ENCODE data around the gene IFT122. TPM values are rescaled to one million over a fixed set of nuclear protein-coding genes. Genes with fewer than 3 reads are reported as not detected.

IFT122 gene
- polyA plus RNA-seq, 6 donors from 2014 or later: 4.4 to 9.7 (median 5.1) TPM; not detected in 1

- Mint-ChIP-seq H3K9me3 (no peaks in the 10 kb centered on the region), H3K27me3 (no peaks in the 10 kb centered on the region), H3K4me1 (peaks cover 58 to 86% (median 63%) of the 10 kb centered on the region in 3 donors), H3K4me3 (peak overlapping the region in 7 of 8 donors; percentile 47 to 93 (median 84)), H3K27ac (peak overlapping the region in 4 of 6 donors; percentile 53 to 85 (median 65)), H3K36me3 (peaks cover 16 to 40% of the 10 kb centered on the region in 2 donors)
- DNase-seq: no peak
- ATAC-seq (ENCODE audit: low read depth in 2 of 2): no peak
These were observed 6.5 kb upstream of the IFT122 start for GRCh38 chr3:129433565-129433964.

- H3K4me3 Mint-ChIP-seq: peak overlapping the region; percentile 29 to 93 (median 86)
These were observed 5.9 kb upstream of the IFT122 start for GRCh38 chr3:129434140-129434539.

GRCh38 chr3:129435367-129435766 lies 4.7 kb upstream of the IFT122 start:
- Mint-ChIP-seq H3K9me3 (no peaks in the 10 kb centered on the region), H3K27ac (peak overlapping the region in 5 of 6 donors; percentile 26 to 90 (median 44)), H3K36me3 (peaks cover 16 to 40% of the 10 kb centered on the region in 2 donors), H3K4me3 (peak overlapping the region; percentile 76 to 93 (median 88)), H3K27me3 (no peaks in the 10 kb centered on the region), H3K4me1 (peaks cover 54 to 74% (median 55%) of the 10 kb centered on the region in 3 donors)
- DNase-seq (no peak), ATAC-seq (ENCODE audit: low read depth in 2 of 2) (no peak)

More at GRCh38 chr3:129434140-129434539, 5.9 kb upstream of the IFT122 start:
- Mint-ChIP-seq H3K4me1 (peaks cover 53 to 82% (median 58%) of the 10 kb centered on the region in 3 donors), H3K27me3 (no peaks in the 10 kb centered on the region), H3K9me3 (no peaks in the 10 kb centered on the region), H3K27ac (peak overlapping the region in 5 of 6 donors; percentile 15 to 85 (median 60)), H3K36me3 (peaks cover 16 to 40% of the 10 kb centered on the region in 2 donors)
- DNase-seq (no peak), ATAC-seq (ENCODE audit: low read depth in 2 of 2) (no peak)

- Mint-ChIP-seq H3K9me3 (no peaks in the 10 kb centered on the region), H3K36me3 (peaks cover 8 to 26% of the 10 kb centered on the region in 2 donors), H3K4me3 (peak overlapping the region; percentile 86 to 100 (median 97)), H3K27me3 (no peaks in the 10 kb centered on the region), H3K27ac (peak overlapping the region; percentile 81 to 99 (median 97)), H3K4me1 (peaks cover 57 to 68% (median 60%) of the 10 kb centered on the region in 3 donors)
- DNase-seq: peak; percentile 57
- ATAC-seq (ENCODE audit: low read depth in 2 of 2): peak; percentile 22 to 29
These were observed 703 bp upstream of the IFT122 start for GRCh38 chr3:129439226-129439816.

- no peaks in the 10 kb centered on the region for H3K27me3 Mint-ChIP-seq
- ATAC-seq (ENCODE audit: low read depth in 2 of 2): peak; percentile 31
- H3K9me3 Mint-ChIP-seq: no peaks in the 10 kb centered on the region
- H3K4me1 Mint-ChIP-seq: peaks cover 45 to 54% (median 47%) of the 10 kb centered on the region in 3 donors
- H3K36me3 Mint-ChIP-seq: peaks cover 8 to 21% of the 10 kb centered on the region in 2 donors
- peak; percentile 5 for DNase-seq
- H3K27ac Mint-ChIP-seq: peak overlapping the region; percentile 81 to 99 (median 97)
- peak overlapping the region; percentile 86 to 100 (median 97) for H3K4me3 Mint-ChIP-seq
These were observed 680 bp downstream of the IFT122 start for GRCh38 chr3:129440618-129441190.

- no peak for ATAC-seq (ENCODE audit: low read depth in 2 of 2)
- no peak for DNase-seq
These were observed 1.2 kb downstream of the IFT122 start for GRCh38 chr3:129441215-129441614.

GRCh38 chr3:129441782-129442181 lies 1.8 kb downstream of the IFT122 start:
- Mint-ChIP-seq H3K9me3 (no peaks in the 10 kb centered on the region), H3K4me1 (peaks cover 35 to 43% (median 36%) of the 10 kb centered on the region in 3 donors), H3K27ac (peak overlapping the region in 3 of 6 donors; percentile 90 to 97 (median 97)), H3K36me3 (peaks cover 8 to 11% of the 10 kb centered on the region in 2 donors), H3K4me3 (peak overlapping the region in 6 of 8 donors; percentile 62 to 97 (median 89)), H3K27me3 (no peaks in the 10 kb centered on the region)
- DNase-seq (no peak), ATAC-seq (ENCODE audit: low read depth in 2 of 2) (no peak)

More at GRCh38 chr3:129441215-129441614, 1.2 kb downstream of the IFT122 start:
- peaks cover 8 to 16% of the 10 kb centered on the region in 2 donors for H3K36me3 Mint-ChIP-seq
- peak overlapping the region; percentile 86 to 100 (median 97) for H3K4me3 Mint-ChIP-seq
- H3K9me3 Mint-ChIP-seq: no peaks in the 10 kb centered on the region
- no peaks in the 10 kb centered on the region for H3K27me3 Mint-ChIP-seq
- peaks cover 41 to 49% (median 42%) of the 10 kb centered on the region in 3 donors for H3K4me1 Mint-ChIP-seq
- peak overlapping the region; percentile 81 to 99 (median 97) for H3K27ac Mint-ChIP-seq

- H3K4me3 Mint-ChIP-seq: peak overlapping the region in 4 of 8 donors; percentile 15 to 58 (median 48)
These were observed 2.5 kb downstream of the IFT122 start for GRCh38 chr3:129442486-129442885.

GRCh38 chr3:129442947-129443346 lies 2.9 kb downstream of the IFT122 start:
- Mint-ChIP-seq H3K36me3 (peaks cover 2 to 4% of the 10 kb centered on the region in 2 donors), H3K9me3 (no peaks in the 10 kb centered on the region), H3K4me1 (peaks cover 24 to 36% (median 27%) of the 10 kb centered on the region in 3 donors), H3K4me3 (peak overlapping the region in 2 of 8 donors; percentile 15 to 57), H3K27me3 (no peaks in the 10 kb centered on the region), H3K27ac (peak overlapping the region in 3 of 6 donors; percentile 4 to 80 (median 52))
- no peak for ATAC-seq (ENCODE audit: low read depth in 2 of 2)
- no peak for DNase-seq

More at GRCh38 chr3:129442486-129442885, 2.5 kb downstream of the IFT122 start:
- ATAC-seq (ENCODE audit: low read depth in 2 of 2): no peak
- no peak for DNase-seq
- Mint-ChIP-seq H3K27me3 (no peaks in the 10 kb centered on the region), H3K9me3 (no peaks in the 10 kb centered on the region), H3K36me3 (peaks cover 6 to 8% of the 10 kb centered on the region in 2 donors), H3K4me1 (peaks cover 29 to 39% (median 31%) of the 10 kb centered on the region in 3 donors), H3K27ac (peak overlapping the region in 2 of 6 donors; percentile 4 to 52)

GRCh38 chr3:129445471-129445870 lies 5.4 kb downstream of the IFT122 start:
- Mint-ChIP-seq H3K27me3 (no peaks in the 10 kb centered on the region), H3K36me3 (no peaks in the 10 kb centered on the region), H3K27ac (no peak overlapping the region), H3K9me3 (no peaks in the 10 kb centered on the region), H3K4me3 (no peak overlapping the region), H3K4me1 (peaks cover 12 to 29% (median 20%) of the 10 kb centered on the region in 3 donors)
- ATAC-seq (ENCODE audit: low read depth in 2 of 2): no peak
- no peak for DNase-seq

GRCh38 chr3:129446926-129447325 lies 6.9 kb downstream of the IFT122 start:
- H3K36me3 Mint-ChIP-seq: peaks cover 2 to 3% of the 10 kb centered on the region in 2 donors
- ATAC-seq (ENCODE audit: low read depth in 2 of 2) (no peak), DNase-seq (no peak)
- H3K9me3 Mint-ChIP-seq: no peaks in the 10 kb centered on the region
- no peaks in the 10 kb centered on the region for H3K27me3 Mint-ChIP-seq
- H3K4me3 Mint-ChIP-seq: no peak overlapping the region
- H3K27ac Mint-ChIP-seq: no peak overlapping the region
- H3K4me1 Mint-ChIP-seq: peaks cover 0 to 19% (median 11%) of the 10 kb centered on the region in 3 donors

GRCh38 chr3:129448186-129448895 lies 8.3 kb downstream of the IFT122 start:
- no peaks in the 10 kb centered on the region for H3K9me3 Mint-ChIP-seq
- DNase-seq (no peak), ATAC-seq (ENCODE audit: low read depth in 2 of 2) (no peak)
- H3K4me3 Mint-ChIP-seq: no peak overlapping the region
- H3K27ac Mint-ChIP-seq: no peak overlapping the region
- H3K4me1 Mint-ChIP-seq: peaks cover 0 to 11% (median 10%) of the 10 kb centered on the region in 3 donors
- peaks cover 16 to 17% of the 10 kb centered on the region in 2 donors for H3K36me3 Mint-ChIP-seq
- H3K27me3 Mint-ChIP-seq: no peaks in the 10 kb centered on the region
